SK-N-MC (cell line): ENCODE measurements around the gene ESPNL.

Experiments used
- DNase-seq: peaks from one replicate; pipeline ENCODE4 v3.0.0-alpha.2; 2011; ENCODE audit warnings: low read depth, low spot score
- H3K27ac ChIP-seq: fragments of 200-600 bp; sonication (generic); 2 replicates; pipeline ENCODE4 v1.5.1; 2016; ENCODE audit warnings: mixed run types
- H3K36me3 ChIP-seq: fragments of 200-600 bp; sonication (generic); 2 replicates; pipeline ENCODE4 v1.6.1; 2017; ENCODE audit warnings: antibody characterized with exemption, low read length, mixed read lengths; ENCODE audit not compliant: insufficient read depth
- H3K4me3 ChIP-seq: fragments of 200-600 bp; sonication (generic); 2 replicates; pipeline ENCODE4 v1.5.1; 2016
- H3K9ac ChIP-seq: fragments of 200-600 bp; sonication (generic); 2 replicates; pipeline ENCODE4 v1.8.0; 2017; ENCODE audit warnings: mixed run types, mixed read lengths; ENCODE audit not compliant: insufficient read length
- H3K9me3 ChIP-seq: fragments of 200-600 bp; sonication (generic); 2 replicates; pipeline ENCODE4 v1.6.1; 2017; ENCODE audit warnings: low read depth, mild to moderate bottlenecking, antibody characterized with exemption, low read length, moderate library complexity, mixed read lengths
- EZH2 ChIP-seq: fragments of 200-600 bp; sonication (generic); IDR thresholded peaks from one replicate; pipeline ENCODE4 v1.6.1; 2017; ENCODE audit warnings: antibody characterized with exemption
- FOXP2 ChIP-seq: optimal IDR thresholded peaks from 2 replicates; pipeline ENCODE3; 2011; ENCODE audit warnings: mild to moderate bottlenecking, moderate library complexity; ENCODE audit not compliant: insufficient read depth; ENCODE audit errors: extremely low read length, control extremely low read depth
- POLR2AphosphoS5 ChIP-seq: IDR thresholded peaks from 2 replicates; pipeline ENCODE4 v1.6.1; 2012; ENCODE audit warnings: mild to moderate bottlenecking, low read depth, low read length, borderline replicate concordance

Gene ESPNL

GRCh38 chr2:238093181-238094140 lies 6.7 kb upstream of the ESPNL start:
- peaks cover 7% of the 10 kb centered on the region; the same call in 1 of the 2 replicates for H3K36me3 ChIP-seq
- DNase-seq, result no peak
- no peak overlapping the region for H3K4me3 ChIP-seq
- no peaks in the 10 kb centered on the region for H3K9me3 ChIP-seq
- no peak overlapping the region for H3K27ac ChIP-seq
- TF ChIP-seq EZH2 (no peak), FOXP2 (no peak), POLR2AphosphoS5 (no peak)
- H3K9ac ChIP-seq, result no peak overlapping the region

- H3K9me3 ChIP-seq, result no peaks in the 10 kb centered on the region
- H3K4me3 ChIP-seq, result no peak overlapping the region
- no peak overlapping the region for H3K9ac ChIP-seq
- H3K27ac ChIP-seq, result no peak overlapping the region
- H3K36me3 ChIP-seq, result peaks cover 7% of the 10 kb centered on the region; the same call in 1 of the 2 replicates
- no peak for DNase-seq
- TF ChIP-seq FOXP2 (no peak), POLR2AphosphoS5 (no peak), EZH2 (no peak)
Observed at GRCh38 chr2:238094438-238095022, 5.6 kb upstream of the ESPNL start.

GRCh38 chr2:238095143-238095542 lies 5.0 kb upstream of the ESPNL start:
- DNase-seq, result no peak
- no peaks in the 10 kb centered on the region for H3K9me3 ChIP-seq
- H3K9ac ChIP-seq, result no peak overlapping the region
- no peak overlapping the region for H3K4me3 ChIP-seq
- H3K36me3 ChIP-seq, result peaks cover 7% of the 10 kb centered on the region; the same call in 1 of the 2 replicates
- H3K27ac ChIP-seq, result no peak overlapping the region
- no peak for TF ChIP-seq EZH2
- no peak for TF ChIP-seq POLR2AphosphoS5
- no peak for TF ChIP-seq FOXP2

- DNase-seq, result no peak
- no peaks in the 10 kb centered on the region for H3K9me3 ChIP-seq
- H3K4me3 ChIP-seq, result no peak overlapping the region
- H3K9ac ChIP-seq, result no peak overlapping the region
- H3K27ac ChIP-seq, result no peak overlapping the region
- H3K36me3 ChIP-seq, result no peaks in the 10 kb centered on the region; the same call in 1 of the 2 replicates
- TF ChIP-seq FOXP2, result no peak
- no peak for TF ChIP-seq POLR2AphosphoS5
- TF ChIP-seq EZH2, result no peak
Observed at GRCh38 chr2:238096311-238097011, 3.7 kb upstream of the ESPNL start.

DNA sequence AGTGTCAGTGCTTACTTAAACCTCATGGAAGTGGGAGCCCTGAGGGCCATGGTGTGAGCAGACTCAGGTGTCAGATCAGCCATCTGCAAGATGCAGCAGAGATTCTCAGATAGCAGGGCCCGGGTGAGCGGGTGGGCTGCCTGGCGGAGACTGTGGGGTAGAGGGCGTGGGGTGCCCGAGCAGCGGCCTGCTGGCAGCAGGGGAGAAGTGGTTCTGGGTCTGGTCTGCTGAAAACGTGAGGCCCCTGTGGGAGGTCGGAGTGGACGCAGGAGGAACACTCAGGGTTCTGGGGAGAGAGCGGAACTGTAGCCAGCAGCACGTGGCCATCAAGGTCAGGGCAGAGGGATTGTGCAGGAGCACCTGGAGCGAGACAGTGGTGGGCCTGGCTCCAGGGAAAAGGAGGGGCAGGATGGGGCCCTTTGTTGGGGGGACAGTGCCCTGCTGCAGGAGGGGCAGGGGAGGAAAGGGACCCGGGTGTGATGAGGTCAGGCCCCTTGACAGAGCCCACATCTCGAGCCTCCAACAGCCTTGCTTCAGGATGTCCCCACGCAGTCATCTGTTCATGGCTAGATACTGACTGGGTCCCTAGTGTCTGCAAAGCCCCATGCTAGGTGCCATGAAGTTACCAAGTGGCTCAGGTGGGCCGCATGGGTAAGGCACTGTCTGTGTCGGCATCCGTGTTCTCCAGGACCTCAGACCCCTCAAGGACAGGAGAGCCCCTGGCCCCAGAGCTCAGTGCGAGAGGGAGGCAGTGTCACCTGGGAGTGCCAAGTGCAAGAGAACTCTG lies 2.7 kb upstream of the ESPNL start:
- no peak for DNase-seq
- H3K9ac ChIP-seq, result no peak overlapping the region
- no peak; the same call in 1 of the 2 replicates for TF ChIP-seq POLR2AphosphoS5
- TF ChIP-seq EZH2, result no peak
- no peak for TF ChIP-seq FOXP2
- H3K9me3 ChIP-seq, result no peaks in the 10 kb centered on the region
- H3K36me3 ChIP-seq, result no peaks in the 10 kb centered on the region
- H3K27ac ChIP-seq, result no peak overlapping the region
- no peak overlapping the region for H3K4me3 ChIP-seq

DNA sequence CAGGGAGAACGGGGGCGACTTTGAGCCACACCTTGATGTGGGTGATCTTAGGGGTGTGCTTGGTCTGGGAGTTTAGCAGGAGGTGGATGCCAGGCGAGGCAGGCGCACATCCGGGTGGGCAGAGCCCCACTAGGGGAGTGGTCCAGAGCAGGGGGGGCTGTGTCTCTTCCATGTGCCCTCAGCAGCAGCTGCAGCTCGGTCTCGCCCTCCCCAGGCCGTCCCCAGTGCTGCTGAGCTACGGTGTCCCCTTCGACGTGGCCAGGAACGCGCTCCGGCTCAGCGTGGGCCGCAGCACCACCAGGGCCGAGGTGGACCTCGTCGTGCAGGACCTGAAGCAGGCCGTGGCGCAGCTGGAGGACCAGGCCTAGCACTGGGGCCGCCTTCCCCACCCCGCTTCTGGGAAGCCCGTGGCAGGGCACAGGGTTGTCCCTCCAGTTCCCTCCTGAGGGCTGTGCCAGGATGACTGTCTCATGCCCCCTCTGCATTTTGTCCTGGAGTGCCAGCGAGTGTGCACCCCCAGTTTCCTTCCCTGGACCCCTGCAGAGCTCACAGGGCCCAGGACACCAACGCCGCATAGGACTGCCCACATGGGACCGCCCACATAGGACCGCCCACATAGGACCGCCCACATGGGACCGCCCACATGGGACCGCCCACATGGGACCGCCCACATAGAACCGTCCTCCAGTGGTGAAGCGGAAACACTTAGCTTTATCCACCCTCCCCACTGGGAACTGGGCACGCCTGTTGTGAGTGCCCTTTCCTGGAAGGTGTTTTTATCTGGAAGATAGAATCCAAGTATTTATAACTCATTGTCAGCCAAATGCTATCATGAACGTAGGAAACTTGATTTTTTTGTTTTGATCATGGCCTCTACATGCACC lies 1.9 kb upstream of the ESPNL start:
- peak; percentile 61 for TF ChIP-seq FOXP2
- no peak for TF ChIP-seq EZH2
- TF ChIP-seq POLR2AphosphoS5, result peak; percentile 35; the same call in 1 of the 2 replicates
- no peak overlapping the region for H3K9ac ChIP-seq
- no peaks in the 10 kb centered on the region for H3K36me3 ChIP-seq
- H3K4me3 ChIP-seq, result peak overlapping the region; percentile 29
- no peak overlapping the region for H3K27ac ChIP-seq
- H3K9me3 ChIP-seq, result no peaks in the 10 kb centered on the region
- peak; percentile 52 for DNase-seq
